ENCODE data around the gene KLF16. TPM values are rescaled to one million over a fixed set of nuclear protein-coding genes. Genes with fewer than 3 reads are reported as not detected.

KLF16 gene
- total RNA-seq, 4 donors from 2014 or later = 9.0 to 16.2 (median 13.5) TPM

- intact Hi-C loops (cut with DNase I; ENCODE audit: low total_unique reads) = loop anchor here (10.0 kb wide), 1 partner anchor 139 kb away; no protein-coding TSS in a partner anchor
- H3K4me3 ChIP-seq (ENCODE audit: low read depth, poor library complexity, severe bottlenecking) = peak overlapping the region; percentile 27
- no peak for DNase-seq (ENCODE audit: low spot score in 2 of 2)
- WGBS, 2 donors = 62 to 63% methylated on average over 21 of the region's 21 CpGs
- TF ChIP-seq CTCF (IDR thresholded peaks at IDR 0.05) (no peak), POLR2A (IDR thresholded peaks at IDR 0.05) (no peak)
Observed at GRCh38 chr19:1813192-1814182, 49.9 kb downstream of the KLF16 start.

DNA sequence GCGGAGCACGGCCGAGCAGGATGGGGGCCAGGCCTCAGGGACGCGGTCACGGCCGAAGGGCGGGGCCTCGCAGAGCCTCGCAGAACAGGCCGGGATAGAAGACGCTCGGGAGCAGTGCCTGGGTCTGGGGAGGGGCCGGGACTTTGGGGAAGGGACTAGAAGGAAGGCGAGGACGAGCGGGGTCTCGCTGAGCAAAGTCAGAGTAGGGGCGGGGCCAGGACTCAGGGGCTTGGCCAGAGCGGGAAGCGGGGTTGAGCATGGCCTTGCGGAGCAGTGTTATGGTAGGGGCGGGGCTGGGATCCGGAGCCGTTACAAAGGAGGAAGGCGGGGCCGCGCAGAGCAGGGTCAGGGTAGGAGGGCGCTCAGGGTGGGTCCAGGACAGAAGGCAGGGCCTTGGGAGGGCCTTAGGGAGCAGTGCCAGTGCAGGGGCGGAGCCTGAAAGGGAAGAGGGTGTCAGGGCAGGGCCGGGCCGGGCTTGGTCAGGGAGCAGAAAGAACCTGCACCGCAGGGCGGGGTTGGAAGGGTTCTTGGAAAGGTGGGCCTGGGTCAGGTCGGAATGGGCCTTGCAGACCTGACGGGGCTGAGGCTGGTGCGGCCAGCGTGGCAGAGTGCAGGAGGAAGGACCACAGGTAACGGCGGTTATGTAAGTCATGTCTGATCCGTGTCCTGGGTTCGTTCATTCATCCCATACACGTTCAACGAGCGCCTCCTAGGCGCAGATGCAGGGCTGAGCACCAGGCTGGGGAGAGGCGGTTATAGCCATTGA, 50.8 kb downstream of the KLF16 start:
- TF ChIP-seq POLR2A (IDR thresholded peaks at IDR 0.05) (no peak), CTCF (IDR thresholded peaks at IDR 0.05) (no peak)
- peak overlapping the region; percentile 27 for H3K4me3 ChIP-seq (ENCODE audit: low read depth, poor library complexity, severe bottlenecking)
- WGBS, 2 donors = 1 to 2% methylated on average over 44 to 47 of the region's 47 CpGs
- peak; percentile 93 to 98 for DNase-seq (ENCODE audit: low spot score in 2 of 2)
- intact Hi-C loops (cut with DNase I; ENCODE audit: low total_unique reads) = loop anchor here (10.0 kb wide), 1 partner anchor 138 kb away; no protein-coding TSS in a partner anchor

DNA sequence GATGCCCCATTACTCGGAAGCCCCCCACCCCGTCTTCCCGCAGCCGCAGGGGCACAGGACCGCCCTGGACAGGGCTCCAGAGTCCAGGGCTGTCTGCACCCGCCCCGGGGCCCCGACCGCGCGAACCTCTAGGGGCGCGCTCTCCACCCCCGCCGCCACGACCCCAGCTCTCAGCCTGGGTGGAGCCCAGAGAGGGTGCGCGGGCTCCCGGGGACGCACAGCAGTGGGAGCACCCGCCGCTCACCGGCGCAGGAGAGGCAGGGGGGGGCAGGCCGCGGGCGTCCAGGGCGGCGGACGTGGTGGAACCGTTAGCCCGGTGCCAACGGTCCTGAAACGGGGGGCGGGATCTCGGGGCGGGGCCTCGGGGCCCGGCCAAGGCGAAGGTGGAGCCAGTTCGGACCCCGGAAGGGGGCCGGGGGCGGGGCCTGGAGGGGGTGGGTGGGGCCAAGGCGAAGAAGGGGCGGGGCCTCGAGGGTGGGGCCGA, 51.4 kb downstream of the KLF16 start, which contains the start of gene ATP8B3:
ATP8B3 (minus strand) TSS at position 335 of the 484 bp plus-strand sequence. CDS start 540 bp downstream, outside the sequence.
- WGBS, 2 donors = 1% methylated on average over 28 of the region's 48 CpGs; no CpG with 5 or more reads in 1 of the 2 donors
- intact Hi-C loops (cut with DNase I; ENCODE audit: low total_unique reads) = loop anchor here (10.0 kb wide), 1 partner anchor 137 kb away; no protein-coding TSS in a partner anchor
- no peak for DNase-seq (ENCODE audit: low spot score in 2 of 2)
- no peak for TF ChIP-seq POLR2A (IDR thresholded peaks at IDR 0.05)
- H3K4me3 ChIP-seq (ENCODE audit: low read depth, poor library complexity, severe bottlenecking) = peak within 1 kb of the TSS; percentile 27

GRCh38 chr19:1811472-1811894, 51.9 kb downstream of the KLF16 start:
- WGBS, 2 donors = 5 to 9% methylated on average over 12 to 13 of the region's 13 CpGs
- TF ChIP-seq POLR2A (IDR thresholded peaks at IDR 0.05) = no peak
- TF ChIP-seq CTCF (IDR thresholded peaks at IDR 0.05) = no peak
- intact Hi-C loops (cut with DNase I; ENCODE audit: low total_unique reads) = loop anchor here (10.0 kb wide), 1 partner anchor 137 kb away; no protein-coding TSS in a partner anchor
- peak; percentile 64 to 93 for DNase-seq (ENCODE audit: low spot score in 2 of 2)
- peak overlapping the region; percentile 15 for H3K4me3 ChIP-seq (ENCODE audit: low read depth, poor library complexity, severe bottlenecking)

DNA sequence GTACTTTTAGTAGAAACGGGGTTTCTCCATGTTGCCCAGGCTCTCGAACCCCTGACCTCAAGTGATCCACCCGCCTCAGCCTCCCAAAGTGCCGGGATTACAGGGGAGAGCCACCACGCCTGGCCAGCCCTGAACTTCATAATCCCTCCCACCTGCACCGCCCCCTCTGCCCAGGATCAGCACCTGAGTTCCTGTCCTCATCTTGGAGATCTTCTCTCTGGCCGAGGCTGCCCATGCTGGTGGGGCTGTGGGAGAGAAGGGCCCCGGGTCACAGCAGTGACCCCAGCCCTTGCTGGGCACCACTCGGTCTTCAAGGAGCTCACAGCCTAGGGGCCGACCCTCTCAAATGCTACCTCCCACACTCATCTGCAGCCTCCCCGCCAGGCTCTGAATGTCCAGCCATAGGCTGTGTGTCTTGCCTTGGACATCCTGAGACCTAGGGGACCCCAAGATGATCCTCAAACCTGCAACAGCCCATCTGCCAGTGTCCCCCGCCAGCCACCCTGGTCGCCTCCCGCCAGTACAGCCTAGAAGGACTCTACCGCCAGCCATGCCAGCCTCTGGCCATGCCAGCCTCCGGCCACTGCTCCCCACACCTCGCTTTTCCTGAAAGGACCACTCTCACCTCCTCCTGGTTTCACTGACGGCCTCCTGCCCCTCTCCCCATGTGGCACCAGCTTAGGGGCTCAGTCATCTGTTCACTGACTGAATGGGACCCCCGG, 52.8 kb downstream of the KLF16 start:
- no peak for DNase-seq (ENCODE audit: low spot score in 2 of 2)
- no peak overlapping the region for H3K4me3 ChIP-seq (ENCODE audit: low read depth, poor library complexity, severe bottlenecking)
- TF ChIP-seq CTCF (IDR thresholded peaks at IDR 0.05) (no peak), POLR2A (IDR thresholded peaks at IDR 0.05) (no peak)
- intact Hi-C loops (cut with DNase I; ENCODE audit: low total_unique reads) = loop anchor here (10.0 kb wide), 1 partner anchor 136 kb away; no protein-coding TSS in a partner anchor
- WGBS, 2 donors = 91 to 92% methylated on average over 19 of the region's 19 CpGs
